Daoy (cell line): Measurements from ENCODE around the gene LARGE2. TPM values are rescaled to one million over a fixed set of nuclear protein-coding genes. Genes with fewer than 3 reads are reported as not detected.

ENCODE experiments used
- DNase-seq: peaks from one replicate; pipeline ENCODE4 v3.0.0-alpha.2; 2015; ENCODE audit warnings: low read depth
- total RNA-seq: library from RNA; depleted of rRNA; stranded (reverse); fragments of >200 nt; shearing (Covaris generic); gene quantifications from 2 replicates; pipeline ENCODE4 v1.2.3, GENCODE V29; 2014; rRNA removed

The LARGE2 gene
- total RNA-seq, result 0.92 and 1.0 TPM in 2 replicates

GRCh38 chr11:45922425-45923082, at the start of gene LARGE2:
LARGE2 (plus strand) TSS chr11:45922656; CDS start chr11:45922883, 227 bp downstream.
- no peak for DNase-seq

DNA sequence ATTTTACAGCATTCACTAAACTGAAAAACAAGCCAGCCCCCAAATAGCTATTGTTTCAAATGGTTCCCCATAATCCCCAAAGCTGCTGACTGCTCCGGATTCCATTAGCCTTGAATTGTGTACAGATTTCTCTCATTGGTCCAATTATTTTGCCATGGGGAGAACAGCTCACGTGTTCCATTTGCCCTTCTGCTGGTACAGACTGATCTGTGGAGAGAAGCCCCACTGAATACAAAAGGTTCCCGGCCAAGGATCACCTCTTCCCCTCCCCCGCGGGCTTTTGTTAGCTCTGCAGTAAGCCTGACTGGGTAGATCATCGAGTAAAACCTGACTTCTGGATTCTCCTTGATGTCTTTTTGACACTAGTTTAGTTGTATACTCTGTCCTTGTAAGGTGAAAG, 46.1 kb upstream of the LARGE2 start:
- DNase-seq, result no peak

- no peak for DNase-seq
Measured at GRCh38 chr11:45877221-45877620, 45.2 kb upstream of the LARGE2 start.

DNA sequence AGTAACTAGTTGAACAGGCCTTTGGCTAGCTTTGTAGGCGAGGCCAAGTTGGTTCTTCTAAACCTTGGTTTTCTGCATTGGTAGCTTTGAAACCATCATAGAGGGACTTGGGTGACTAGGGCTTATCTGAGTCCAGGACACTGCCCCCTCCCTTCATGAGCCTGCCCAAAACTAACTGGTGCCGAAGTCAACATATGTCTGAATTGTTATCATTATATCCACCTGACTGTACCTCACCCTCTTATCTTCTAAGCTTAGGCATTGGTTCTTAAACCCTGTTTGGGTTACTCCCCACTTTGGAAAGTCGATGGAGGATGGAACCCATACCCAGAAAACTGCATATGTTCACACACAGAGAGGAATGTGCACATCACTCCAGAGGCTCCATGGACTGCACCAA, 44.6 kb upstream of the LARGE2 start:
- DNase-seq, result no peak

- DNase-seq, result peak; percentile 55
Measured at GRCh38 chr11:45879803-45880686, 42.4 kb upstream of the LARGE2 start.

DNA sequence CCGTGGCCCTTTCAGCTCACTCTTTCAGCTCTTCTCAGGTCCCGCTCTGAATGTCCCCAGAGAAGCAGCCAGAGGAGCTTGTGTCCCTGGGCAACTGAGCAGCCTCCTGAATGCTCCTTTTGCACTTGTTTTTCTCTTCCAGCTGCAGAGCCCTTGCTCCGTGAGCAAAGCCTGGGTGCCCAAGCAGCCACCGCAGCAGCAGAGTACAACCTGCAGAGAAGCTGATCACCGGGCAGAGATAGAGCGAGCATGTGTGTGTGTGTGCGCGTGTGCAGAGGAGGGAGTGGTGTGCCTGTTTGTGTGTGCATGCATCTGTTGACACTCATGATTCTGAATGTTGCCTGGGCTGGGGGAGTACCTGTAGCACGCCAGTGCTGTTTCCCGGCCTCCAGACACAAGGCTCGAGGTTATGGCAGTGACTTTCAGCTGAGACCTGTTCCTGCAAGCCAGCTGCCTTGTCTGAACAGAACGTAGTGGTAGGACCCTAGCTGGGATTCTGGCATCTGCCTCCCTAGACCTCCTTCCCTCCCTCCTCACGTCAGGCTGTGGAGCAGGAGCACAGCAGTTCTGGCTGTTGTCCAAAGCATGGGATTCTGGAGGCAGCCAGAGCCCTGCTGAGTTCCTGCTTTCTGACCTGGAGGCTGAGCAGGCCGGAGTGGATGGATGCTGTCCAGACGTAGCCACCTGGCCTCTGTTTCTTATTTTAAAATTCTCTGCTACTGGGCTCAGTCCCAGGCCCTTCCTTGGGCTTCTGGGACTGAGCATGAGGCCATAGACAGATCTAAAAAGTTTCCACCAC, 41.5 kb upstream of the LARGE2 start:
- no peak for DNase-seq

GRCh38 chr11:45881708-45882368, 40.6 kb upstream of the LARGE2 start:
- DNase-seq, result no peak

DNA sequence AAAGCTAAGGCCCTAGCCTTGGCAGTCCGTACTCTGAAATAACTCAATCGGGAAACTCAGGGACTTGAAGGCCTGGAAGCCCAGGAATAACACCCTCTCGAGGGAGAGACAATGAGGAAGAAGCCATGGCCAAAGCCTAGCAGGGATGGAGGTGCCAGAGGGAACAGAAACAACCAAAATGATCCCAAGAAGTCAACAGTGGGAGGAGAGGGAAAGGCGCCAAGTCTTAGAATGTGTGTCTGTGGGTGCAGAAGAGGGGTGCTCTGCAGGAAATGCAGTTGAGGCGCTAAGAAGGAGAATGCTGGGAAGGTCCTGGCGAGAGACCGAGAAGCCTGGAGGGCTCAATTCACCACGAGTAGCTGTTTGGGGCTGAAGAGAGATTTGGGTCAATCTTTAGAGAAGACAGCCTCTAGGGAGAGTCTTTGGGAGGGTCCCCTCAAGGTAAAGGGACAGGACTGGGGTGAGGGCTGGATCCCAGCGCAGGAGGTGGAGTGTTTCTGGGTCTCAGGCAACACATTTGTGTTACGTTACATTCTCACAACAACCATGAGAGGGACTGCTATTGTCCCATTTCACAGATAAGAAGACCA, 37.8 kb upstream of the LARGE2 start:
- no peak for DNase-seq

DNA sequence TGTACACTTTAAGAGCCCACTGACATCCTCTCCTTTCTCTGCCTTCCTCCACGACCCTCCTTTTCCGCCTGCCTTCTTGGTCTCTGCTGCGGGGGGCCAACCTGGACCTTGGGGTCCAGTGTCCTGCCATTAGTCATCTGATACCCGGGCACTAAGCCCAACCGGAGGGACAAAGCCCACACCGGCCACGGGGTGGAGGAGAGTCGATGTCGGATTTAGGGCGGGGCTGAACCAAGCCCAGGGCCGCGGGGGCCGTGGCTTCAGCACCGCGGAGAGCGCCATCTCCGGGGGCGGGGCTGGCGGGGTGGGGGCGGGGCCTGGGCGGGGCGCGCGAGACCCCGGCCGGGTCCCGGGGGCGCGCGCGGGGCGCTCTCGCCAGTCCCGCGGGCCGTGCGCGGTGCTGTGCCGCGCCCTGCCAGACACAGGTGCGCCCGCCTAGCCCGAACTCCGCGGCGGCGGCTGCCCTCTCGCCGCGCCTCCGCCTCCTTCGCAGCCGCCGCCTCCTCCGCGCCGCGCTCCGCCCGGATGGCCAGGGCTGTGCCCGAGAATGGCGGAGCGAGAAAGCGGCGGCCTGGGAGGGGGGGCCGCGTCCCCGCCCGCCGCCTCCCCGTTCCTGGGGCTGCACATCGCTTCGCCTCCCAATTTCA, 37.1 kb upstream of the LARGE2 start, which contains the start of gene MAPK8IP1:
Gene MAPK8IP1, plus strand, starts transcription at position 378 of the 647 bp plus-strand sequence. Its CDS starts 170 bp downstream, at position 548.
- DNase-seq, result peak; percentile 39

- no peak for DNase-seq
Measured at GRCh38 chr11:45885921-45886721, 36.3 kb upstream of the LARGE2 start.

- DNase-seq, result no peak
Measured at GRCh38 chr11:45886816-45887520, 35.5 kb upstream of the LARGE2 start.

DNA sequence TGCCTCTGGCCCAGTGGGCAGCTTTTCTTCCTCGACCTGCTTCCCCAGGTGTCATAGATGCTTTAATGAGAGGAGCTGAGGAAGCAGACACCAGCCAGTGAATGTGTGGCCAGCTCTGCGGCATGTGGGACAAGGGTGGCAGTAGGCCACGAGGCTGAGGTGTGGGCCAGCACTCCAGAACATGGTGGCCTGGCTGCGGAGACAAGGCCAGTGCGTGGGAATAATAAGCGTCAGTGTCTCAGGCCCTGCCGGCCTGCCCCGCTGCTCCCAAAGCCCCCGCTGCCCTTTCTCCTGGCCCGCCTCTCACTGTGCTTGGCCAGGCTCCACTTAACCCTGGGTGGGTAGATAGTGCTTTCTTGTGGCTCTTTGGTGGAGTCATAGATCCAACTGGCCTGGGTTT, 34.9 kb upstream of the LARGE2 start:
- no peak for DNase-seq

DNA sequence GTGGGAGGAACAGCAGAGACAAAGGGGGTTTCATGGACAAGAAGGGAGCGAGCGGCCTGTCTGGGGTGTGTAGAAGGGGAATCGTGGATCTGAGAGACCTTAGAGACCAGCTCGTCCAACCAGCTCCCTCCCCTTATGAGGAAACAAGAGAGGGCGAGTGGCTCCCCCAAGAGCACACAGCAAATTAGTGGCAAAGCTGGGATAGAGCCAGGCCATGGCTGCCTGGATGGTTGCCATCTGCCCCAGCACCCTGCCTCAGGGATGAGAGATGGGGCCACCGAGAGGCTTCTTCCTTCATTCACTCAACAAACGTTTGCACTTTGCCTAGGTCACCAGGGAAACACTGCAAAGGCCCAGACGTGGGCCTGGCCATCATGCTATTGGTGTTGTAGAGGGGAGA, 32.9 kb upstream of the LARGE2 start:
- DNase-seq, result no peak

DNA sequence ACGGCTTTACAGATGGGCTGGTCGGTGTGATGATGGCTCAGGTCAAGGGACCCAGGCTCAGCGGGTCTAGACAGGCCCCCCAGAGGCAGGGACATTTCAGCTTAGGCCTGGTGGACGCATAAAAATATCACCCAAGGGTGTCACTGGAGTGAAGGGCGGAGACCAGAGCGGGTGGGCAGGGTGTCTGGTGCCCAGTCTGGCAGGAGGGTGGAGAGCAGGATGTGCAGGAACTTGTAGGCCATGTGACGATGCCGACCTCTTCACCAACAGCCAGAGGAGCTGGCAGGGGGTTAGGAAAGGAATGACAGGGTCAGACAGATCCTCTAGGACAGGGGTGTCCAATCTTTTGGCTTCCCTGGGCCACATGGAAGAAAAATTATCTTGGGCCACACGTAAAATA, 32.5 kb upstream of the LARGE2 start:
- no peak for DNase-seq

DNA sequence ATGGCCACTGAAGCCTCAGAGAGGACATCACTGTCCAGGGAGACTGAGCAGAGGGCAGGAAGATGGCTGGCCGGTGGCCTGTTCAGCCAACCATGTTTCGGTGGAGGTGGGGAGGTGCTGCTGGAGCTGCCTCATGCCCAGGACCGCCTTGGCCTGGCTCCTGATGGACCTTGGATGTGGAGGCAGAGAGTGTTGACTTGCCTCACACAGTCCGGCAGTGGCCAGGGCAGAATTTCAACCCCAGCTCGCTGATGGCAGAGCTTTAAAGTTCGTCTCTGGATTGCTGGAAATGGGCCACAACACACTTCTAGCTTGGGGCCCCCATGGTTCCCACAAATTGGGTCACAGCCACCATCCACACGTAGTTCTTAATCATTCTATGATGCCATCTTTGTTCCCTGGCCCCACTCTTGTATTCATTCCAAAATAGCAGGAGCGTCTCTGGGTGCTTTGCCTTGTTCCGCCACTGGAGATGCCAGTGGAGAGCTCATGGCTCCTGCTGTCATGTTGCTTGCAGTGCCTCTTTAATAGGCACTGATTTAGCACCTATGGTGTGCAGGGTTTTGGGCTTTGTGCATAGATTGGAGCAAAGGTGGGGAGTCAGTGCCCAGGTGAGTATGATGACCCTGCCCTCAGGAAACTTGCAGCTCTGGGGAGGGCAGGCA, 31.4 kb upstream of the LARGE2 start:
- no peak for DNase-seq

- no peak for DNase-seq
Measured at GRCh38 chr11:45892856-45893255, 29.6 kb upstream of the LARGE2 start.

DNA sequence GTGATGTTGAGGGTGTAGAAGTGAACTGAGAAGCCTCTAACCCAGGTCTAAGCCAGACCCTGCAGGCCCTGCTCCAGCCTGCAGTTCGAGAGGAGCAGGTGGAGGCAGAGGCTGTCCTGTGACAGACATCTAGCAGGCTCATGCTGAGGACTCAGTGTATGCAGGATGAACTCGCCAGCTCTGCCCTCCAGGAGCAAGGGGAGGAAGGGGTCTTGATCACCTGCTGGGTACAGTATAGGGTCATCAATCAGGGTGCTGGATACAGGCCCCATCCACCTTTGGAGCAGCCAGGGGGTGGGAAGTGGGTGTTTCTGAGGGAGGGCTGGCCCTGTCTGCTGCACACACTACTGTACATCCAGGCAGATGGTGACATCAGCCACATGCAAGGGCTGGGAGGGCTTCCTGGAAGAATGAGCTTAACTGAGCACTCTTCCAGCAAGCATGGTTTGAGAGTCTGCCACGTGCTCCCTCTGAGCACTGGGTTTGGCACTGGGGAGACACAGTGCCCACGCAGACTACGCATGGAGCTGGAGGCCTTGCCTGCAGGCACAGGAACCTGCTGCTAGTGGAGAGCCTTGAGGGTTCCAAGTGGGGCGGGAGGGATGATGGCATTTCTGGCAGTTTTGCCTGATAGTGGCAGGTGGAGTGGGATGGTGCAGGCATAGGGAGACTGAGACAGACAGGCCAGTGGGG, 27.8 kb upstream of the LARGE2 start:
- DNase-seq, result no peak
